Dermis microvascular lymphatic vessel endothelial cell (primary cell): ENCODE results near the gene PTPRA. TPM values are rescaled to one million over a fixed set of nuclear protein-coding genes. Genes with fewer than 3 reads are reported as not detected.

ENCODE experiments used
- DNase-seq, 2 donors: peaks; one replicate each; pipeline versions ENCODE4 v3.0.0 to v3.0.0-alpha.2; 2010; ENCODE audit warnings: low read depth in 2 of 2
- total RNA-seq: library from RNA; depleted of rRNA; stranded (reverse); fragments of >200 nt; gene quantifications from 2 replicates; pipeline ENCODE4 v1.2.1, GENCODE V29; 2014

Gene PTPRA
- total RNA-seq, 1 donor from 2014 or later: 18.7 TPM

- DNase-seq: no peak
Observed at GRCh38 chr20:2921506-2921905, 48.2 kb downstream of the PTPRA start.

DNA sequence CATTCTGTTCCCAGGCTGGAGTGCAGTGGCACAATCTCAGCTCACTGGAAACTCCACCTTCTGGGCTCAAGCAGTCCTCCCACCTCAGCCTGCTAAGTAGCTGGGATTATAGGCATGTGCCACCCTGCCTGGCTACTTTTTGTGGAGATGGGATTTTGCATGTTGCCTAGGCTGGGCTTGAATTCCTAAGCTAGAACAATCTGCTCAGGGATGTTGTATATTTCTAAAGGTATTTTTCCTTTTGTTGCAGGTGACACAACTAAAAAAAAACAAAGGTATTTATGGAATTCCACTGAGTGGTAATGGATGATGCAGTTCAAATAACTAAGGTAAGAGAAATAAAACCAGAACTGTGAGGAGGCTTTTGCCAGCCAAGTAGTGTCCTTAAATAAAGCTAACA is 49.7 kb downstream of the PTPRA start:
- DNase-seq: no peak

- no peak for DNase-seq
Observed at GRCh38 chr20:2930538-2930937, 57.3 kb downstream of the PTPRA start.

DNA sequence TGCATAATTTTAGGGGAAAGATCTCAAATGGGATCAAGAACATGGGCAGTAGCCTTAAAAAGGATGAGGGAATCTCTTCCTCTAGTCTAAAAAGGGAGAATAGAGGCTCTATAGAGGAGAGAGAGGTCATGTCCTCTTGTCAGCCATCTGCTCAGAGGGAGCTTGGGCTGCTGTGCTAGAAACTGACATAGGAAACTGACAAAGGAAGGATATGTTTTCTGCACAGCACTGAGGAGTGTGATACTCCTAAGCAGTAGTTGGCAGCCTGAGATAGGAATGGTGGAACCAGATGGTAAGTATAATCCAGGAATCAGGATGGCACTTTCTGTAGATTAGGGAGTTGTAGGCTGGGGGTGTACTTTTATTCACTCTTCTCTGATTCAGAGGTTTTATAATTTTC is 59.2 kb downstream of the PTPRA start:
- peak in 1 of 2 donors; percentile 49 for DNase-seq

- no peak for DNase-seq
Observed at GRCh38 chr20:2937902-2938301, 64.6 kb downstream of the PTPRA start.

DNA sequence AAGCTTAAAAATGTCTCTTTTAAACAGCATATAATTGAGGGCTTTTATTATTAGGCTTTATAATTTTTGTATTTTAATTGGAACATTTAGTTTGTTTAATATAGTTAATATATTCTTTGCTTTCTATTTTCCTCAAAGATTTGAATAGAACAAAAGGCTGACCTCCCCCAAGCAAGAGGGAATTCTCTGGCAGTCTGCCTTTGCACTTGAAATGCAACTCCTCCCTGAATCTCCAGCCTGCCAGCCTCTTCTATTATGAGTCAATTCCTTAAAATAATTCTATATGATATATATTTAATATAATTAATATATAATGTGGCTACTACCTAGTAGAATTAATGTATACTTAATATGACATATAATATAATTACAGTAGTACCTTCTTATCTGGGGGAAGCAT is 69.2 kb downstream of the PTPRA start:
- peak in 1 of 2 donors; percentile 14 for DNase-seq

- DNase-seq: no peak
Observed at GRCh38 chr20:2946988-2947961, 74.0 kb downstream of the PTPRA start.

- no peak for DNase-seq
Observed at GRCh38 chr20:2948968-2949367, 75.7 kb downstream of the PTPRA start.

DNA sequence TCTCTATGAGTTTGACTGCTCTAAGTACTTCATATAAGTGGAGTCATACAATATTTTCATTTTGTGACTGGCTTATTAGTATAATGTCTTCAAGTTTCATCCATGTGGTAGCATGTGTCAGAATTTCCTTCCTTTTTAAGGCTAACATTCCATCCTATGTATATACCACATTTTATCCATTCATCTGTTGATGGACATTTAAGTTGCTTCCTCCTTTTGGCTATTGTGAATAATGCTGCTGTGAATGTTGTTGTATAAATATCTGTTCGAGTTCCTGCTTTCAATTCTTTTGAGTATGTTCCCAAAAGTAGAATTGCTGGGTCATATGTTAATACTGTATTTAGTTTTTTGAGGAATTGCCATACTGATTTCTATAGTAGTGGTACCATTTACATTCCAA is 79.5 kb downstream of the PTPRA start:
- DNase-seq: peak in 1 of 2 donors; percentile 52

- no peak for DNase-seq
Observed at GRCh38 chr20:2955257-2955970, 82.1 kb downstream of the PTPRA start.

DNA sequence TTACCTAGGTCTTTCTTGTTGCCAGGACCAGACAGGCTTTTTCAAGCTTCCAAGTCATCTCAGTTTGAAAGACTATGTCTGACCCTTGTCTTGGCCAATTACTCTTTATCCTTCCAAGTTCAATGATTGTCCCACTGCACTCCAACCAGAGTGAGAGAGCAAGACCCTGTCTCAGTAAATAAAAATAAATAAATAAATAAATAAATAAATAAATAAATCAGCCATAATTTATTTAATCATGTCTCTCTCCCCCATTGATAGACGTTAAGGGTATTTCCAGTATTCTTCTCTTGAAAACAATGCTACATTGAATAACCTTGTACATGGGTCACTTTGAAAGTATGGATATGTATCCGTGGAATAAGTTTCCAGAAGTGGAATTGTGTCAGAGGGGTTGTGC is 83.2 kb downstream of the PTPRA start:
- DNase-seq: no peak

DNA sequence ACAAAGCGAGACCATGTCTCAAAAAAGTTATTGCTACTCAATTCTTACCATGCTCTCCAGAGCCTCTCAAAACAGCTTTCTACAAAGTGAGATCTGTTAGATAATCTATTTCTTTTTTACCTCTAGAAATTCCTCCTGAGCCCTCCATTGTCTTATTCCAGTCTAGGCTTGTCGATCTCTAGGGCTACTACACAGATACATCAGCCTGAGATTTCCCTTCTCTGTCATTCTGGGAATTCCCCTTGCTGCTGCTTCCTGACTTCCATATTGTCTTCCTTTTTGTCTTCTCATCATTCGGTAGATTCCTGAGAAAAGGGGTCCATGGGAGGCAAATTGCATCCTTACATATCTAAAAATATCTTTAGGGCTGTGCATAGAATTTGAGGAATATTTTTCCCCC is 94.6 kb downstream of the PTPRA start:
- DNase-seq: peak in 1 of 2 donors; percentile 11

DNA sequence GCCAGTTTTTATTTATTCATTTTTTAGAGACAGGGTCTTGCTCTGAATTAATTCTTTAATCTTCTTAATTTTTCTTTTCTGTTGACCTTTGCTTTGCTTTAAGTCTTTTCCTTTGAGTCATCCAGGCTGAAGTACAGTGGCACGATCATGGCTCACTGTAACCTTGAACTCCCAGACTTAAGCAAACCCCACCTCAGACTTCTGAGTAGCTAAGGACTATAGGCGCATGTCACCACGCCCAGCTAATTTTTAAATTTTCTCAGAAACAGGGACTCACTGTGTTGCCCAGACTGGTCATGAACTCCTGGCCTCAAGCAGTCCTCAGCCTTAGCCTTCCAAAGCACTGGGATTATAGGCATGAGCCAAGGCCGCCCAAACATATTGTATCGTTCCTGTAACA is 98.8 kb downstream of the PTPRA start:
- no peak for DNase-seq

GRCh38 chr20:2973574-2973973 is 100.3 kb downstream of the PTPRA start:
- DNase-seq: no peak

DNA sequence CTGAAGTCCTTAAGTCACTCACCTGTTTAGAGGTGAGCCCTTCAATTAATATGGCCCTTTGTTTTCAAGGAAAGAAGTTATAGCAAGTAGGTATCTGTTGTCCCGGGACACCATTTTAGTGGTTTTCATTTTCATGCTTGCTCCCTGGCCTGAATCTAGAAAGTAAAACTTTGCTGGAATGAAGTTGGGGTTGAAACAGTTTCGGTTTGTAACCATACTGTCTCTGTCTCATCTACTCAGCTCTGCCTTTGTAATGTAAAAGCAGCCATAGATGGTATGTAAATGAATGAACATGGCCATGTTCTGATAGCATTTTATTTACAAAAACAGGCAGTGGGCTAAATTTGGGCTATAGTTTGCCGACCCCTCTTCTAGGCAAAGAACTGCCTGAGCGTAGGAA is 105.2 kb downstream of the PTPRA start:
- no peak for DNase-seq

- DNase-seq: no peak
Observed at GRCh38 chr20:2981646-2982045, 108.4 kb downstream of the PTPRA start.

GRCh38 chr20:2983508-2983907 is 110.2 kb downstream of the PTPRA start:
- DNase-seq: no peak

DNA sequence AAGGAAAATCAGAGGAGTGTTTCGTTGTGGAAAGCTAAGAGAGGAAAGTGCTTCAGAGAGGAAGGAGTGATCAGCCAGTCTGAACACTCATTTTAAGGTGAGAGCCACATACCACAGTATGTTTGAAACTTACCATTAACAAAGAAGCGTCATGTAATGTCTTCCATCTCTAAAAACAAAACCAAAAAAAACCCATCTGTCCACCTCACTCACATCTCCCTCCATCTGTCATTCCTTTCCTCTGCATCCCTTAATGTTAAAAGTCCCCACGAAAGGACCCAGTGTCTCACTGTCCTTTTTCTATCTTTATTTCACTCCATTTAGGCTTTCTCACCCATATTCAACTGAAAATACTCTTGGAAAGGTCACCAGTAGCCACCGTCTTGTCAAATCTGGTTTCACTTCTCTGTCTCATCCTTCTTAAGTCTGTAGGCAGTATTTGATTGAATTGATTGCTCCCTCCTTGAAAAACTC is 110.8 kb downstream of the PTPRA start:
- no peak for DNase-seq

- DNase-seq: peak; percentile 11 to 56
Observed at GRCh38 chr20:2984956-2985661, 111.8 kb downstream of the PTPRA start.

- peak in 1 of 2 donors; percentile 23 for DNase-seq
Observed at GRCh38 chr20:2986466-2986865, 113.2 kb downstream of the PTPRA start.

- DNase-seq: no peak
Observed at GRCh38 chr20:2987861-2988260, 114.6 kb downstream of the PTPRA start.

GRCh38 chr20:2991532-2991931 is 118.3 kb downstream of the PTPRA start:
- DNase-seq: no peak
